Prostate gland (tissue), 2 donors: ENCODE results near the gene MAP4K5. TPM values are rescaled to one million over a fixed set of nuclear protein-coding genes. Genes with fewer than 3 reads are reported as not detected.

Experiments used
- DNase-seq: peaks from one replicate; pipeline ENCODE4 v3.0.0-alpha.2; 2019; ENCODE audit warnings: low spot score
- H3K27ac ChIP-seq, 2 donors: fragments of 200-600 bp; sonication (generic); 2 replicates each; pipeline ENCODE4 v1.5.1; 2017 to 2019
- H3K27me3 ChIP-seq: fragments of 200-600 bp; sonication (generic); replicated peaks from 2 replicates; pipeline ENCODE4 v1.5.1; 2019; ENCODE audit not compliant: insufficient read depth
- H3K36me3 ChIP-seq, 2 donors: fragments of 200-600 bp; sonication (generic); 1 replicate in 1 of 2; 2 replicates in 1 of 2; pipeline versions ENCODE4 v1.5.1 to v1.8.1; 2017 to 2019
- H3K4me1 ChIP-seq: fragments of 200-600 bp; sonication (generic); replicated peaks from 2 replicates; pipeline ENCODE4 v1.5.1; 2019
- H3K4me3 ChIP-seq, 2 donors: fragments of 200-600 bp; sonication (generic); 2 replicates each; pipeline ENCODE4 v1.5.1; 2017 to 2019
- H3K9me3 ChIP-seq: fragments of 200-600 bp; sonication (generic); 2 replicates; pipeline ENCODE4 v1.5.1; 2017
- POLR2A ChIP-seq: fragments of 450-650 bp; IDR thresholded peaks from one replicate; pipeline ENCODE4 v1.6.1; 2016; ENCODE audit warnings: antibody characterized with exemption, mild to moderate bottlenecking
- POLR2AphosphoS5 ChIP-seq: sonication (generic); formaldehyde crosslinking; IDR thresholded peaks from one replicate; pipeline ENCODE4 v1.6.1; 2017; ENCODE audit warnings: antibody characterized with exemption
- WGBS: methylation state at CpG from one replicate; pipeline ENCODE4 v1.1.5; 2018; 5-methylcytosine and 5-hydroxymethylcytosine counted together
- intact Hi-C: fragments of 100-400 bp; cut with DNase I; formaldehyde crosslinking; loops from one replicate; pipeline ENCODE4 v1.14.2; 2022
- total RNA-seq, 2 donors: library from RNA; depleted of rRNA; stranded (reverse); fragments of >200 nt; gene quantifications; one replicate each; pipeline ENCODE4 v1.1.0, GENCODE V29; 2016
- TF ChIP-seq, protein P1 (sequence below), 4 experiments: fragments of 200-600 bp in 2 of 4; fragments of 450-650 bp in 2 of 4; sonication (generic) in 2 of 4; IDR thresholded peaks; 1 replicate in 3 of 4; 2 replicates in 1 of 4; pipeline ENCODE4 v1.5.1; 2016 to 2019; ENCODE audit warnings: antibody characterized with exemption in 4 of 4, mild to moderate bottlenecking in 2 of 4, moderate library complexity in 2 of 4

The MAP4K5 gene
- total RNA-seq, 2 donors from 2014 or later = 76.2 to 102 TPM

- no peaks in the 10 kb centered on the region for H3K36me3 ChIP-seq
- no peak for TF ChIP-seq POLR2A
Observed at GRCh38 chr14:50434528-50434927, 97.8 kb downstream of the MAP4K5 start.

DNA sequence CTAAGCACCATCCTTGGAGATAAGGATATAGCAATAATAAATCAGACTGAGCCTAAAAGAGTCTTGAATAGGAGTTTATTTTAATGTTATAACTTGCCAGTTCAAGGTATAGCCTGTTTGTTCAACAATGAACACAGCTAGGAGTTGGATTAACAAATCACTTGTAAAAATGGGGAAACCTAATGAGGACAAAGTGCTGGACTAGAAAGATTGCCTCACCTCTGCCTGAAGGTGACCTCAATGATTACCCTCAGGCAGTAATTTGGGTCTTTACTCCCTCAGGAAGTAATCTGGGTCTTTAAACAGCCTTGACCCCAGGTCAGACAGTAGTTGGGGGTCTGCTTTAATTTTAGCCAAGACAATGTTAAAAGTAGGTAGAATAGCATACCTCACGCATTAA is 100.2 kb downstream of the MAP4K5 start:
- Histone ChIP-seq H3K27me3 (no peaks in the 10 kb centered on the region), H3K9me3 (no peaks in the 10 kb centered on the region), H3K36me3 (no peaks in the 10 kb centered on the region), H3K4me1 (no peaks in the 10 kb centered on the region), H3K4me3 (no peak overlapping the region), H3K27ac (no peak overlapping the region)
- no peak for TF ChIP-seq POLR2A
- TF ChIP-seq POLR2AphosphoS5 = no peak
- TF ChIP-seq, protein P1, sequence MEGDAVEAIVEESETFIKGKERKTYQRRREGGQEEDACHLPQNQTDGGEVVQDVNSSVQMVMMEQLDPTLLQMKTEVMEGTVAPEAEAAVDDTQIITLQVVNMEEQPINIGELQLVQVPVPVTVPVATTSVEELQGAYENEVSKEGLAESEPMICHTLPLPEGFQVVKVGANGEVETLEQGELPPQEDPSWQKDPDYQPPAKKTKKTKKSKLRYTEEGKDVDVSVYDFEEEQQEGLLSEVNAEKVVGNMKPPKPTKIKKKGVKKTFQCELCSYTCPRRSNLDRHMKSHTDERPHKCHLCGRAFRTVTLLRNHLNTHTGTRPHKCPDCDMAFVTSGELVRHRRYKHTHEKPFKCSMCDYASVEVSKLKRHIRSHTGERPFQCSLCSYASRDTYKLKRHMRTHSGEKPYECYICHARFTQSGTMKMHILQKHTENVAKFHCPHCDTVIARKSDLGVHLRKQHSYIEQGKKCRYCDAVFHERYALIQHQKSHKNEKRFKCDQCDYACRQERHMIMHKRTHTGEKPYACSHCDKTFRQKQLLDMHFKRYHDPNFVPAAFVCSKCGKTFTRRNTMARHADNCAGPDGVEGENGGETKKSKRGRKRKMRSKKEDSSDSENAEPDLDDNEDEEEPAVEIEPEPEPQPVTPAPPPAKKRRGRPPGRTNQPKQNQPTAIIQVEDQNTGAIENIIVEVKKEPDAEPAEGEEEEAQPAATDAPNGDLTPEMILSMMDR (IDR thresholded peaks at IDR 0.05) = no peak
- 92% methylated on average over 1 of the region's 1 CpG for WGBS
- no peak for DNase-seq
- intact Hi-C loops = no loop called here

More at GRCh38 chr14:50434528-50434927, 97.8 kb downstream of the MAP4K5 start:
- Histone ChIP-seq H3K27me3 (no peaks in the 10 kb centered on the region), H3K4me1 (no peaks in the 10 kb centered on the region), H3K27ac (no peak overlapping the region), H3K9me3 (no peaks in the 10 kb centered on the region), H3K4me3 (no peak overlapping the region)
- no peak for DNase-seq
- intact Hi-C loops = no loop called here

DNA sequence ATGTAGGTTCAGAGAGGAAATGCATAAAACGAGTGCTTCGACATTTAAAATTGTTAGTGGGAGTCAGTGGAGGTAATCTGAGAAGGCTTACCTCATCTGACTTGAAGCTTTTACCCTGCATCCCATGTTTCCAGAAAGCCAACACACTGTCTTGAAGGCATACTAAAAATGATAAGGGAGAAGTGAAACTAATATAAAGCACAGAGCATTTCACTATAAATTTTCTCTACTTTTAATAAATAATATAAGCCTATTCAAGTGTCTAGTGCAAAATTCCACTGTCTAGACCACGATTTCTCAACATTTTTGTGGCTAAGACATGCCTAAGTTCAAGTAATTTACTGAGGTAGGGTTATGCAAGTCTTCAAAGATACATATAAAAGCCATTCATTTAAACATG is 106.6 kb downstream of the MAP4K5 start:
- no peaks in the 10 kb centered on the region for H3K9me3 ChIP-seq
- intact Hi-C loops = no loop called here
- DNase-seq = no peak
- H3K36me3 ChIP-seq = no peaks in the 10 kb centered on the region
- H3K27me3 ChIP-seq = no peaks in the 10 kb centered on the region
- no peaks in the 10 kb centered on the region for H3K4me1 ChIP-seq
- no peak overlapping the region for H3K4me3 ChIP-seq
- no peak overlapping the region for H3K27ac ChIP-seq
- TF ChIP-seq, protein P1 (IDR thresholded peaks at IDR 0.05) = no peak
- TF ChIP-seq POLR2AphosphoS5 (no peak), POLR2A (no peak)
- 38% methylated on average over 3 of the region's 3 CpGs for WGBS

DNA sequence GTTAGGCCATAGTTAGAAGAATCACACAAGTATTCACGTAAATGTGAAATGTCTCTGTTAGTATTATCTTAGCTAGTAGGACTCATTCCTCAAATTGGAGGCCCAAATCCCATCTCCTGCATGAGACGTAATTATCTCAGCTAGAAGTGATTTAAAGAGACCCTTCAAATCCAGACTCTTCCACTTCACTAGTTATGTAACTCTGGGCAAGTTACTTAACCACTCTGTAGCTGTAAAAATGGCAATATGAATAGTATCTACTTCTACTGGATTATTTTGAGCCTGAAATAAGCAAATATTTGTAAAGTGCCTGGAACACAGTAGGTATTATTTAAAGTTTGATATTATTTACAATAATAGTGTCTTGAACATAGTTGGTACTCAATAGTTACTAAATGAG is 107.3 kb downstream of the MAP4K5 start:
- DNase-seq = no peak
- H3K27me3 ChIP-seq = no peaks in the 10 kb centered on the region
- TF ChIP-seq POLR2A = no peak
- no peak for TF ChIP-seq POLR2AphosphoS5
- TF ChIP-seq, protein P1 (IDR thresholded peaks at IDR 0.05) = no peak
- H3K4me1 ChIP-seq = no peaks in the 10 kb centered on the region
- H3K36me3 ChIP-seq = no peaks in the 10 kb centered on the region
- H3K9me3 ChIP-seq = no peaks in the 10 kb centered on the region
- no peak overlapping the region for H3K27ac ChIP-seq
- intact Hi-C loops = no loop called here
- 84% methylated on average over 2 of the region's 2 CpGs for whole genome bisulfite sequencing
- H3K4me3 ChIP-seq = no peak overlapping the region

DNA sequence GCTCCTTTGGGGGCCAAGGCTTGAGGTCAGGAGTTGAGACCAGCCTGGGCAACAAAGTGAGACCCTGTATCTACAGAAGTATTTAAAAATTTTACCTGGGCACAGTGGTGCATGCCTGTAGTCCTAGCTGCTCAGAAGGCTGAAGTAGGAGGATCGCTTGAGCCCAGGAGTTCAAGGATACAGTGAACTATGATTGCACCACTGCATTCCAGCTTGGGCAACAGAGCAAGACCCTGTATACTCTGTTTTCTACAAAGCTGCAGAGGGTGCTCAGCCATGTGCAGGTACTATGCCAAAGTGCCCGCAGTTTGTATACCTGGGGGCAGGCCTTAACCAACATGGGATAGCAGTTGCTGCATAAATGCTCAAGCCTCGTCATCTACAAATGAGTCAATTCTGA is 108.8 kb downstream of the MAP4K5 start:
- intact Hi-C loops = no loop called here
- Histone ChIP-seq H3K36me3 (no peaks in the 10 kb centered on the region), H3K27me3 (no peaks in the 10 kb centered on the region), H3K27ac (no peak overlapping the region), H3K4me3 (no peak overlapping the region), H3K9me3 (no peaks in the 10 kb centered on the region), H3K4me1 (no peaks in the 10 kb centered on the region)
- TF ChIP-seq, protein P1 (IDR thresholded peaks at IDR 0.05) = no peak
- TF ChIP-seq POLR2A = no peak
- no peak for TF ChIP-seq POLR2AphosphoS5
- WGBS = 90% methylated on average over 3 of the region's 3 CpGs
- no peak for DNase-seq
